GM12874 (cell line): ENCODE data around the gene EPYC.
A peak's percentile ranks its signal among the peaks of the same experiment; 100 is the strongest.

Source experiments
- CTCF ChIP-seq: IDR thresholded peaks from 2 replicates; pipeline ENCODE4 v1.5.1; 2011; ENCODE audit warnings: low read depth, mild to moderate bottlenecking, control low read depth, low read length, moderate library complexity; ENCODE audit not compliant: insufficient read depth

EPYC gene

GRCh38 chr12:90990611-90991010, 14.2 kb downstream of the EPYC start:
- no peak for TF ChIP-seq CTCF

GRCh38 chr12:90989686-90990111, 15.1 kb downstream of the EPYC start:
- TF ChIP-seq CTCF: no peak

- TF ChIP-seq CTCF: peak; percentile 18; the same call in 1 of the 2 replicates
Measured at GRCh38 chr12:90987520-90987919, 17.3 kb downstream of the EPYC start.

- TF ChIP-seq CTCF: no peak
Measured at GRCh38 chr12:90987101-90987500, 17.7 kb downstream of the EPYC start.

GRCh38 chr12:90984114-90984513, 20.7 kb downstream of the EPYC start:
- no peak for TF ChIP-seq CTCF

GRCh38 chr12:90982170-90982569, 22.6 kb downstream of the EPYC start:
- TF ChIP-seq CTCF: no peak

- no peak for TF ChIP-seq CTCF
Measured at GRCh38 chr12:90979951-90980350, 24.8 kb downstream of the EPYC start.

GRCh38 chr12:90979019-90979418, 25.8 kb downstream of the EPYC start:
- TF ChIP-seq CTCF: no peak
